OCI-LY1 (cell line): Measurements from ENCODE around the gene CYYR1.

Experiments
- H2AFZ ChIP-seq: fragments of 200-600 bp; sonication (generic), shearing (Covaris generic); 2 replicates; pipeline ENCODE4 v1.6.0; 2014; ENCODE audit warnings: antibody characterized with exemption, mild to moderate bottlenecking, low read length
- H3F3A ChIP-seq: fragments of 200-600 bp; sonication (generic), shearing (Covaris generic); 2 replicates; pipeline ENCODE4 v1.6.0; 2014; ENCODE audit warnings: mild to moderate bottlenecking, antibody characterized with exemption, low read length, moderate library complexity; ENCODE audit not compliant: insufficient read depth
- H3K27ac ChIP-seq: fragments of 200-600 bp; sonication (generic); 2 replicates; pipeline ENCODE4 v1.5.1; 2014; ENCODE audit warnings: low read length, mixed run types, mild to moderate bottlenecking, low read depth; ENCODE audit not compliant: poor library complexity, severe bottlenecking
- H3K27me3 ChIP-seq: fragments of 200-600 bp; sonication (generic); 2 replicates; pipeline ENCODE4 v1.6.0; 2014; ENCODE audit warnings: antibody characterized with exemption, mild to moderate bottlenecking, low read length, moderate library complexity; ENCODE audit not compliant: insufficient read depth
- H3K36me3 ChIP-seq: fragments of 200-600 bp; sonication (generic); 2 replicates; pipeline ENCODE4 v1.6.1; 2014; ENCODE audit warnings: mild to moderate bottlenecking, antibody characterized with exemption, low read length, moderate library complexity, mixed read lengths; ENCODE audit not compliant: insufficient read depth
- H3K4me1 ChIP-seq: fragments of 200-600 bp; sonication (generic); 2 replicates; pipeline ENCODE4 v1.5.1; 2014; ENCODE audit warnings: mild to moderate bottlenecking, low read length, moderate library complexity; ENCODE audit not compliant: insufficient read depth, severe bottlenecking
- H3K4me2 ChIP-seq: fragments of 200-600 bp; sonication (generic), shearing (Covaris generic); 2 replicates; pipeline ENCODE4 v1.6.1; 2014; ENCODE audit warnings: low read length
- H3K4me3 ChIP-seq: fragments of 200-600 bp; sonication (generic); 2 replicates; pipeline ENCODE4 v1.5.1; 2014; ENCODE audit warnings: low read length, low read depth, mild to moderate bottlenecking, mixed read lengths; ENCODE audit not compliant: poor library complexity, severe bottlenecking
- H3K79me2 ChIP-seq: fragments of 200-600 bp; shearing (Covaris generic); 2 replicates; pipeline ENCODE4 v1.6.1; 2016; ENCODE audit warnings: mixed run types, low read length, mixed read lengths; ENCODE audit not compliant: insufficient read depth
- H3K9ac ChIP-seq: fragments of 200-600 bp; sonication (generic), shearing (Covaris generic); 2 replicates; pipeline ENCODE4 v1.6.1; 2014; ENCODE audit warnings: mild to moderate bottlenecking, low read length, mixed read lengths
- H3K9me2 ChIP-seq: fragments of 200-600 bp; sonication (generic), shearing (Covaris generic); 2 replicates; pipeline ENCODE4 v1.6.1; 2014; ENCODE audit warnings: low read depth, mild to moderate bottlenecking, low read length, mixed read lengths
- H3K9me3 ChIP-seq: fragments of 200-600 bp; shearing (Covaris generic); 2 replicates; pipeline ENCODE4 v1.6.1; 2014; ENCODE audit warnings: low read length, mixed read lengths
- H4K20me1 ChIP-seq: fragments of 200-600 bp; sonication (generic), shearing (Covaris generic); 2 replicates; pipeline ENCODE4 v1.6.0; 2016; ENCODE audit warnings: mild to moderate bottlenecking, low read length; ENCODE audit not compliant: insufficient read depth
- EZH2 ChIP-seq: fragments of 200-600 bp; sonication (generic), shearing (Covaris generic); IDR thresholded peaks from 2 replicates; pipeline ENCODE4 v1.8.0; 2017; ENCODE audit warnings: borderline replicate concordance, mixed run types, mild to moderate bottlenecking, antibody characterized with exemption, low read length, moderate library complexity, mixed read lengths
- TF ChIP-seq, protein P1 (sequence below): fragments of 200-600 bp; sonication (generic), shearing (Covaris generic); IDR thresholded peaks from 2 replicates; pipeline ENCODE4 v1.5.1; 2017; ENCODE audit warnings: mild to moderate bottlenecking, antibody characterized with exemption, low read length, moderate library complexity, mixed read lengths

CYYR1 gene

DNA sequence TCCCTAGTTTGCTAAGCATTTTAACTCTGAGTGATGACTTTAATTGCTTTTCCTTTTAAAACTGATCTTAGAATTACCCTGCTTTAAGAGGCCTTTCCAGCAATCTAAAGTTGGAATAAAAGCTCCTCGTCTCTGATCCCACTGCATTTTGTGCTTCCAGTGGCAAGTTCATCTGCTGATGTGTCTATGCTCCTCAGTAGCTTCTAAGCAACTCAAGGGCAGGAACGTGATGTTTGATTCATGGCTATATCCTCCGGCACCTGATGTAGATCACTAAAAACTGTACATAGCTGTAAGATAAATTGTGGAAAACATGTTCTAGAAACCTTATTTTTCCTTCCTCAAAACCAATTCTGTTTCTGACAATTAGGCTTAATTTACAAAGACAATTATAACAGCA, 12.5 kb downstream of the CYYR1 start:
- Histone ChIP-seq H3K9me2 (no peaks in the 10 kb centered on the region), H3K4me2 (no peak overlapping the region), H4K20me1 (no peaks in the 10 kb centered on the region), H3K36me3 (no peaks in the 10 kb centered on the region), H3K4me1 (no peaks in the 10 kb centered on the region), H2AFZ (no peak overlapping the region), H3K9ac (no peak overlapping the region), H3K79me2 (no peaks in the 10 kb centered on the region), H3F3A (no peaks in the 10 kb centered on the region), H3K9me3 (no peaks in the 10 kb centered on the region), H3K27ac (no peak overlapping the region), H3K4me3 (no peak overlapping the region), H3K27me3 (no peaks in the 10 kb centered on the region)
- TF ChIP-seq EZH2: no peak
- TF ChIP-seq, protein P1, sequence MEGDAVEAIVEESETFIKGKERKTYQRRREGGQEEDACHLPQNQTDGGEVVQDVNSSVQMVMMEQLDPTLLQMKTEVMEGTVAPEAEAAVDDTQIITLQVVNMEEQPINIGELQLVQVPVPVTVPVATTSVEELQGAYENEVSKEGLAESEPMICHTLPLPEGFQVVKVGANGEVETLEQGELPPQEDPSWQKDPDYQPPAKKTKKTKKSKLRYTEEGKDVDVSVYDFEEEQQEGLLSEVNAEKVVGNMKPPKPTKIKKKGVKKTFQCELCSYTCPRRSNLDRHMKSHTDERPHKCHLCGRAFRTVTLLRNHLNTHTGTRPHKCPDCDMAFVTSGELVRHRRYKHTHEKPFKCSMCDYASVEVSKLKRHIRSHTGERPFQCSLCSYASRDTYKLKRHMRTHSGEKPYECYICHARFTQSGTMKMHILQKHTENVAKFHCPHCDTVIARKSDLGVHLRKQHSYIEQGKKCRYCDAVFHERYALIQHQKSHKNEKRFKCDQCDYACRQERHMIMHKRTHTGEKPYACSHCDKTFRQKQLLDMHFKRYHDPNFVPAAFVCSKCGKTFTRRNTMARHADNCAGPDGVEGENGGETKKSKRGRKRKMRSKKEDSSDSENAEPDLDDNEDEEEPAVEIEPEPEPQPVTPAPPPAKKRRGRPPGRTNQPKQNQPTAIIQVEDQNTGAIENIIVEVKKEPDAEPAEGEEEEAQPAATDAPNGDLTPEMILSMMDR: no peak

DNA sequence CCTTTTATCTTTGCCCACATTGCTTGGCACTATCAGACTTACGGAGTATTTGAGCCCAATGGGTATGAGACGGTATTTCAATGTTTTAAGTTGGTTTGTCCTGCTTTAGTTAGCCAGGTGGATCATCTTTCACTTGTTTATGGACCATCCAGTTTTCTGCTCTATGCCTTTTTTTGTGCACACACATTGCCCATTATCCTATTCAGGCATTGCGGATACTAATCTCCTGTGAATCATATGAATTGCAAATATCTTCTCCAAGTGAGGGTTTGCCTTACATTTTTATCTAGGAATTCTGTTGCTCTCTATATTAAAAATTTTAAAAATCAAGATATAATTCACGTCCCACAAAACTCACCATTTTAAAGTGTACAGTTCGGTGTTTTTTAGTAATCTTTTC, 14.0 kb downstream of the CYYR1 start:
- Histone ChIP-seq H3K9me2 (no peaks in the 10 kb centered on the region), H2AFZ (no peak overlapping the region), H3K4me1 (no peaks in the 10 kb centered on the region), H3K79me2 (no peaks in the 10 kb centered on the region), H3K4me2 (no peak overlapping the region), H3K27ac (no peak overlapping the region), H3K27me3 (no peaks in the 10 kb centered on the region), H3K9ac (no peak overlapping the region), H3K36me3 (no peaks in the 10 kb centered on the region), H3F3A (no peaks in the 10 kb centered on the region), H3K4me3 (no peak overlapping the region), H3K9me3 (no peaks in the 10 kb centered on the region), H4K20me1 (no peaks in the 10 kb centered on the region)
- no peak for TF ChIP-seq EZH2
- TF ChIP-seq, protein P1: no peak

DNA sequence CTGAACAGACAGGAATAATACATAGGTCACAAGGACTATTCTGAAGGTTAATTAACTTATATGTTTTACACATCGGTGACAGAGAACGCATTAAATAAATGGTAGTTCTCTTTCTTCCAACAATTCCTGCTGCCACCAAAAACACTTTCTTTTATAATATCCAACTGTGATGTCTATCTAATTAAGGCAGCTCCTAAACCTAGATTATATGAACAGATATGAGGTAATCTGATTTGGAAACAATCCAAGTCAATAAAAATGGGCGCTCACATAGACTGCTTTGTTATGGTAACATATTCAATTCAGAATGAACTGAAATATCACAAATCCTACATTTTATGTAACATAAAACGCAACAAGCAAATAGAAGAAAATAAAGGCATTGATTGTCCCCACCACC, 16.0 kb downstream of the CYYR1 start:
- no peak overlapping the region for H3K9ac ChIP-seq
- TF ChIP-seq, protein P1: no peak
- TF ChIP-seq EZH2: no peak
- H2AFZ ChIP-seq: no peak overlapping the region
- no peak overlapping the region for H3K27ac ChIP-seq
- no peak overlapping the region for H3K4me3 ChIP-seq
- H3F3A ChIP-seq: no peaks in the 10 kb centered on the region
- H3K4me1 ChIP-seq: no peaks in the 10 kb centered on the region
- no peaks in the 10 kb centered on the region for H3K9me2 ChIP-seq
- no peaks in the 10 kb centered on the region for H3K9me3 ChIP-seq
- no peak overlapping the region for H3K4me2 ChIP-seq
- H3K79me2 ChIP-seq: no peaks in the 10 kb centered on the region
- no peaks in the 10 kb centered on the region for H3K36me3 ChIP-seq
- H4K20me1 ChIP-seq: no peaks in the 10 kb centered on the region
- no peaks in the 10 kb centered on the region for H3K27me3 ChIP-seq
